Measurements from ENCODE around the gene CD59.
"Not testable (repeated sequence)": the region's sequence is repeated elsewhere in the genome, so short reads cannot be mapped to it uniquely, and the experiment has no call there.

CD59 gene

GRCh38 chr11:33664166-33664565, 72.1 kb downstream of the CD59 start:
- no peaks in the 10 kb centered on the region for H3K36me3 ChIP-seq (ENCODE audit: insufficient read depth, low read length)
- no peaks in the 10 kb centered on the region for H3F3A ChIP-seq (ENCODE audit: insufficient read depth, low read length)
- H3K9ac ChIP-seq (ENCODE audit: low read length) = no peak overlapping the region

GRCh38 chr11:33663121-33663520, 73.1 kb downstream of the CD59 start:
- Histone ChIP-seq H3K9me3 (ENCODE audit: low read length) (no peaks in the 10 kb centered on the region), H4K20me1 (ENCODE audit: insufficient read depth, low read length) (no peaks in the 10 kb centered on the region), H3K9ac (ENCODE audit: low read length) (no peak overlapping the region), H2AFZ (ENCODE audit: low read length) (no peak overlapping the region), H3K9me2 (ENCODE audit: low read depth, low read length) (no peaks in the 10 kb centered on the region), H3K4me1 (ENCODE audit: insufficient read depth, low read length, severe bottlenecking) (no peaks in the 10 kb centered on the region), H3K79me2 (ENCODE audit: insufficient read depth, low read length) (no peaks in the 10 kb centered on the region), H3K27ac (ENCODE audit: low read depth, low read length, poor library complexity, severe bottlenecking) (no peak overlapping the region), H3K4me3 (ENCODE audit: low read depth, low read length, poor library complexity, severe bottlenecking) (no peak overlapping the region), H3K4me2 (ENCODE audit: low read length) (no peak overlapping the region), H3K36me3 (ENCODE audit: insufficient read depth, low read length) (no peaks in the 10 kb centered on the region), H3K27me3 (ENCODE audit: insufficient read depth, low read length) (no peaks in the 10 kb centered on the region), H3F3A (ENCODE audit: insufficient read depth, low read length) (no peaks in the 10 kb centered on the region)
- TF ChIP-seq EZH2 (IDR thresholded peaks at IDR 0.05; ENCODE audit: borderline replicate concordance, low read length) = no peak
- TF ChIP-seq CTCF (IDR thresholded peaks at IDR 0.05; ENCODE audit: low read length) = no peak

More at GRCh38 chr11:33664166-33664565, 72.1 kb downstream of the CD59 start:
- no peak for TF ChIP-seq EZH2 (IDR thresholded peaks at IDR 0.05; ENCODE audit: borderline replicate concordance, low read length)
- no peak for TF ChIP-seq CTCF (IDR thresholded peaks at IDR 0.05; ENCODE audit: low read length)
- H3K9me3 ChIP-seq (ENCODE audit: low read length) = no peaks in the 10 kb centered on the region
- no peak overlapping the region for H3K4me3 ChIP-seq (ENCODE audit: low read depth, low read length, poor library complexity, severe bottlenecking)
- H3K79me2 ChIP-seq (ENCODE audit: insufficient read depth, low read length) = no peaks in the 10 kb centered on the region
- no peak overlapping the region for H3K27ac ChIP-seq (ENCODE audit: low read depth, low read length, poor library complexity, severe bottlenecking)
- H4K20me1 ChIP-seq (ENCODE audit: insufficient read depth, low read length) = no peaks in the 10 kb centered on the region
- H3K9me2 ChIP-seq (ENCODE audit: low read depth, low read length) = no peaks in the 10 kb centered on the region
- H3K4me2 ChIP-seq (ENCODE audit: low read length) = no peak overlapping the region
- no peaks in the 10 kb centered on the region for H3K27me3 ChIP-seq (ENCODE audit: insufficient read depth, low read length)
- H3K4me1 ChIP-seq (ENCODE audit: insufficient read depth, low read length, severe bottlenecking) = no peaks in the 10 kb centered on the region
- no peak overlapping the region for H2AFZ ChIP-seq (ENCODE audit: low read length)

GRCh38 chr11:33661526-33661925, 74.7 kb downstream of the CD59 start:
- H2AFZ ChIP-seq (ENCODE audit: low read length); H3K4me1 ChIP-seq (ENCODE audit: insufficient read depth, low read length, severe bottlenecking); H3K4me3 ChIP-seq (ENCODE audit: low read depth, low read length, poor library complexity, severe bottlenecking); H3K9me3 ChIP-seq (ENCODE audit: low read length); H3K79me2 ChIP-seq (ENCODE audit: insufficient read depth, low read length); H3K27me3 ChIP-seq (ENCODE audit: insufficient read depth, low read length); H3K9me2 ChIP-seq (ENCODE audit: low read depth, low read length); H4K20me1 ChIP-seq (ENCODE audit: insufficient read depth, low read length); H3K9ac ChIP-seq (ENCODE audit: low read length); H3K4me2 ChIP-seq (ENCODE audit: low read length); H3K36me3 ChIP-seq (ENCODE audit: insufficient read depth, low read length); H3F3A ChIP-seq (ENCODE audit: insufficient read depth, low read length); H3K27ac ChIP-seq (ENCODE audit: low read depth, low read length, poor library complexity, severe bottlenecking): not testable (repeated sequence)

GRCh38 chr11:33660962-33661361, 75.3 kb downstream of the CD59 start:
- no peaks in the 10 kb centered on the region for H4K20me1 ChIP-seq (ENCODE audit: insufficient read depth, low read length)
- no peaks in the 10 kb centered on the region for H3K27me3 ChIP-seq (ENCODE audit: insufficient read depth, low read length)
- H3K27ac ChIP-seq (ENCODE audit: low read depth, low read length, poor library complexity, severe bottlenecking) = no peak overlapping the region
- H3K9ac ChIP-seq (ENCODE audit: low read length) = no peak overlapping the region
- H3K36me3 ChIP-seq (ENCODE audit: insufficient read depth, low read length) = no peaks in the 10 kb centered on the region
- H3K79me2 ChIP-seq (ENCODE audit: insufficient read depth, low read length) = no peaks in the 10 kb centered on the region
- H3F3A ChIP-seq (ENCODE audit: insufficient read depth, low read length) = no peaks in the 10 kb centered on the region
- no peaks in the 10 kb centered on the region for H3K4me1 ChIP-seq (ENCODE audit: insufficient read depth, low read length, severe bottlenecking)
- TF ChIP-seq CTCF (IDR thresholded peaks at IDR 0.05; ENCODE audit: low read length) (no peak), EZH2 (IDR thresholded peaks at IDR 0.05; ENCODE audit: borderline replicate concordance, low read length) (no peak)
- no peaks in the 10 kb centered on the region for H3K9me2 ChIP-seq (ENCODE audit: low read depth, low read length)
- H3K4me3 ChIP-seq (ENCODE audit: low read depth, low read length, poor library complexity, severe bottlenecking) = no peak overlapping the region
- no peak overlapping the region for H3K4me2 ChIP-seq (ENCODE audit: low read length)
- no peak overlapping the region for H2AFZ ChIP-seq (ENCODE audit: low read length)
- no peaks in the 10 kb centered on the region for H3K9me3 ChIP-seq (ENCODE audit: low read length)
